Psoas muscle (tissue), 8 donors: ENCODE results near the gene PPARG. TPM values are rescaled to one million over a fixed set of nuclear protein-coding genes. Genes with fewer than 3 reads are reported as not detected.

Source experiments
- ATAC-seq, 4 donors: fragments of 200-7000 bp; cut with Tn5 transposase; one replicate each; pipeline ENCODE4 v1.9.1; 2020; ENCODE audit warnings: moderate library complexity in 3 of 4, mild to moderate bottlenecking in 2 of 4
- DNase-seq, 2 donors: peaks; one replicate each; pipeline ENCODE4 v3.0.0-alpha.2; 2020
- H3K27ac ChIP-seq: fragments of 200-600 bp; one replicate; pipeline ENCODE4 v1.8.0; 2022
- H3K27me3 ChIP-seq, 3 donors: fragments of 200-600 bp in 1 of 3; one replicate each; pipeline versions ENCODE4 v1.6.1 to v1.8.0; 2013 to 2022; ENCODE audit warnings: low read length in 2 of 3, mild to moderate bottlenecking in 2 of 3, moderate library complexity in 1 of 3; ENCODE audit not compliant: insufficient read depth in 3 of 3
- H3K36me3 ChIP-seq, 2 donors: fragments of 200-600 bp in 1 of 2; one replicate each; pipeline versions ENCODE4 v1.6.1 to v1.8.0; 2013 to 2022; ENCODE audit warnings: low read depth in 1 of 2, mild to moderate bottlenecking in 1 of 2, moderate library complexity in 1 of 2; ENCODE audit not compliant: insufficient read depth in 1 of 2
- H3K4me1 ChIP-seq: fragments of 200-600 bp; one replicate; pipeline ENCODE4 v1.8.0; 2022
- H3K4me3 ChIP-seq: fragments of 200-600 bp; one replicate; pipeline ENCODE4 v1.8.0; 2022; ENCODE audit warnings: mild to moderate bottlenecking
- H3K9me3 ChIP-seq: fragments of 200-600 bp; one replicate; pipeline ENCODE4 v1.8.0; 2022
- CTCF ChIP-seq: fragments of 200-600 bp; IDR thresholded peaks from one replicate; pipeline ENCODE4 v1.8.0; 2022; ENCODE audit warnings: antibody characterized with exemption
- WGBS, 3 donors: extraction: QIAGEN DNeasy Blood & Tissue Kit; methylation state at CpG; one replicate each; pipeline versions ENCODE4 v1.1.6 to v1.1.7; 2013; 5-methylcytosine and 5-hydroxymethylcytosine counted together
- intact Hi-C, 2 donors: fragments of 100-400 bp; cut with DNase I; formaldehyde crosslinking; loops; one replicate each; pipeline versions ENCODE4 v1.11.0 to v1.14.2; 2022
- polyA plus RNA-seq, 3 donors: library from polyadenylated mRNA; stranded (reverse); fragments of 200-250 nt; gene quantifications; one replicate each; pipeline ENCODE4 v1.2.3, GENCODE V29; 2013
- total RNA-seq, 4 donors: library from RNA; stranded (reverse); fragmentation: NEBNext Ultra II Directional in 2 of 4; extraction: Animal tissue kit (Norgen Biotek cat#: 25700) in 2 of 4; gene quantifications; one replicate each; pipeline versions ENCODE4 v1.2.1 to v1.2.4, GENCODE V29; 2021 to 2023
- donor health status: healthy with polysubstance abuse.
- donor health status: DM: no; HTN: no; CAD: no; lungs with moderate emphysema.
- donor health status: Bipolar disorder and iron deficiency.
- donor health status: healthy.
- donor health status: DM: yes; HTN: yes; CAD: no.
- donor health status: DM: no; HTN: no; CAD: no.
- donor health status: DM: no; HTN: no; CAD: no.
- donor health status: DM: yes; HTN: yes; CAD: no.

PPARG gene
- total and polyA plus RNA-seq, 7 donors, result 3.1 to 6.8 (median 4.3) TPM

DNA sequence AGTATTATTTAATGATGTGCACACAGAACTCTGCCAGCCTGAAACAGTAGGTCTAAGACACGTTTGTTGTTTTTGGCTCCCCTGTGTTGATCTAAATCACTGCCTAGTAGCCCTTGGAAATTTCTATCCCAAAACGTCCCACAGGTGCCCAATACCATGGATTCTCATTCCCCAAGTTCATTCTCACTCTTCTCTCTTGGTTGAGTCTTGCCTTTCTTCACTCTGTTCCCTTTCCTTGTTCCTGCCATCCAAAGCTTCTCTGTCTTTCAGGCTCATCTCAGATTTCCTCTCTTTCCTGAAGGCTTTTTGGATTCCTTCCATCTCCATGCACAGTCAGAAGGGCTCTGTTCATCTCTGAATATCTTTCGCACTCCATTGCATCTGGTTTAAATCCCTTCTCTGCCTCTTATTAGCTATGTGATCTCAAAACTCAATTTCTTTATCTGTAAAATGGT lies 54.2 kb downstream of the PPARG start:
- no peaks in the 10 kb centered on the region for H3K4me1 ChIP-seq
- intact Hi-C loops, result no loop called here
- H3K9me3 ChIP-seq, result no peaks in the 10 kb centered on the region
- DNase-seq (no peak), ATAC-seq (no peak)
- peaks cover 0 to 5% (median 0%) of the 10 kb centered on the region in 3 donors for H3K27me3 ChIP-seq
- no peak for TF ChIP-seq CTCF
- no peaks in the 10 kb centered on the region for H3K36me3 ChIP-seq
- H3K27ac ChIP-seq, result no peak overlapping the region
- 47 to 61% (median 54%) methylated on average over 3 of the region's 3 CpGs for WGBS, 3 donors
- no peak overlapping the region for H3K4me3 ChIP-seq

DNA sequence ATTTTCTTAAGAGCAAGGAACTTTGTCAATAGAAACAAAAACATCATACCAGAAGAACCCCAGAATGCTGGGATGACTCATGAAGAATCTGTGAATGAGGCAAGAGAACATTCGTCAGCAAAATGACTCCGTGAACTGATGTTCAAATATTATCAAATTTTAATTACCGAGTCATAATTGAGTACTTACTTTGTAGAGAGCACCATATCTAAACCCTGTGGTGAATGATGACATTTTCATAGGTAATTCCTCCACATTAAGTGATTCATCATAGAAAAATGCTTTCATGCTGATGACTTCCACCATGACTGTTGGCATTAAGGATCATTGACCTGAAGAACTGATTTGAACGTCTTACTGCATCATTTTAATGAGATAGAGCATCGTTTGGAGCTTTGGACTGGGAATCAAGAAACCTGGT lies 56.3 kb downstream of the PPARG start:
- Histone ChIP-seq H3K4me3 (no peak overlapping the region), H3K4me1 (no peaks in the 10 kb centered on the region), H3K27me3 (peaks cover 0 to 5% (median 3%) of the 10 kb centered on the region in 3 donors), H3K27ac (no peak overlapping the region), H3K9me3 (no peaks in the 10 kb centered on the region), H3K36me3 (no peaks in the 10 kb centered on the region)
- TF ChIP-seq CTCF, result no peak
- ATAC-seq, result no peak
- no peak for DNase-seq
- WGBS, 3 donors, result 62 to 79% (median 65%) methylated on average over 5 of the region's 5 CpGs
- intact Hi-C loops, result no loop called here

- no peak for TF ChIP-seq CTCF
- Histone ChIP-seq H3K36me3 (no peaks in the 10 kb centered on the region), H3K4me1 (peaks cover 4% of the 10 kb centered on the region), H3K27me3 (peaks cover 0 to 5% (median 3%) of the 10 kb centered on the region in 3 donors), H3K27ac (no peak overlapping the region), H3K4me3 (no peak overlapping the region), H3K9me3 (no peaks in the 10 kb centered on the region)
- WGBS, 3 donors, result 35 to 55% (median 36%) methylated on average over 8 of the region's 8 CpGs
- DNase-seq (no peak), ATAC-seq (no peak)
- intact Hi-C loops, result no loop called here
These were observed 57.0 kb downstream of the PPARG start for GRCh38 chr3:12345584-12346494.

- intact Hi-C loops, result no loop called here
- H3K36me3 ChIP-seq, result no peaks in the 10 kb centered on the region
- ATAC-seq (no peak), DNase-seq (no peak)
- H3K9me3 ChIP-seq, result no peaks in the 10 kb centered on the region
- no peak overlapping the region for H3K27ac ChIP-seq
- H3K27me3 ChIP-seq, result peaks cover 0 to 5% (median 3%) of the 10 kb centered on the region in 3 donors
- H3K4me1 ChIP-seq, result peaks cover 4% of the 10 kb centered on the region
- no peak overlapping the region for H3K4me3 ChIP-seq
- 77 to 87% (median 83%) methylated on average over 3 of the region's 3 CpGs for WGBS, 3 donors
- no peak for TF ChIP-seq CTCF
These were observed 58.4 kb downstream of the PPARG start for GRCh38 chr3:12347301-12347700.
